HG03378 (cell line): ENCODE results near the gene GPALPP1.
"Not testable (repeated sequence)": the region's sequence is repeated elsewhere in the genome, so short reads cannot be mapped to it uniquely, and the experiment has no call there.

Experiments
- ATAC-seq: cut with Tn5 transposase; IDR thresholded peaks from one replicate; pipeline ENCODE4 v1.9.1; 2021; ENCODE audit warnings: mild to moderate bottlenecking, moderate library complexity; ENCODE audit not compliant: unreplicated experiment

The GPALPP1 gene

DNA sequence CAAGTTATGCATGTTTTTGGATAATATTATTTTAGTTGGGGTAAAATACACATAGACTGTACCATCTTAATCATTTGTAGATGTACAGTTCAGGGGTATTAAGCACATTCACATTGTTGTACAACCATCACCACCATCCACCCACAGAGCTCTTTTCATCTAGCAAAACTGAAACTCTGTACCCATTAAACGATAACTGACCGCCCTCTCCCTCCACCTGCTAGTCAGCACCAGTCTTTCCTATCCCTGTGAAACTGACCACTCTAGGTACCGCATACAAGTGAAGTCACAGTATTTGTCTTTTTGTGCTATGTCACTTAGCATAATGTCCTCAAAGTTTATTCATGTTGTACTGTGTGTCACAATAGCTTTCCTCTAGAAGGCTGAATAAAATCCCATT is 70.7 kb downstream of the GPALPP1 start:
- ATAC-seq: no peak

DNA sequence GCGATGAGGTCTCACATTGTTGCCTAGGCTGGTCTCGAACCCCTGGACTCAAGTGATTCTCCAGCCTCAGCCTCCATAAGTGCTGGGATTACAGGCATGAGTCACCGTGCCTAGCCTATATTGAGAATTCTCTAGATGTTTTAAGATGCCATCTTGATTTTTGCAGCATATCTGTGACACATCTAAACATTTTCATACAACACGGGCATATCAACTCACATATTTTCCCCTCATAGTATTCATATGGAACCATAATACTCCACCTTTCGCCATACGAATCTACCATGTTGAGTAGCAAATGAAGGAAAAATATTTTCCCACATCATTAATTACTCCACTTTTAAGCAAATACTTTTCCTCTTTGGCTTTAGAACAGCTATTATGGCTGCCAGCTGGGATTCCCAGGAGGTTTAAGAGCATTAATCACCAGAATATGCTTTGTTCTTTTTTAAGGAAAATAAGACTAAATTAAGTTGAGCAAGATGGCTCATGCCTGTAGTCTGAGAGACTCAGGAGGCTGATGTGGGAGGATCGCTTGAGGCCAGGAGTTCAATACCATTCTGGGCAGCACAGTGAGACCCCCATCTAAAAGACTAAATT is 74.0 kb downstream of the GPALPP1 start:
- ATAC-seq: no peak

DNA sequence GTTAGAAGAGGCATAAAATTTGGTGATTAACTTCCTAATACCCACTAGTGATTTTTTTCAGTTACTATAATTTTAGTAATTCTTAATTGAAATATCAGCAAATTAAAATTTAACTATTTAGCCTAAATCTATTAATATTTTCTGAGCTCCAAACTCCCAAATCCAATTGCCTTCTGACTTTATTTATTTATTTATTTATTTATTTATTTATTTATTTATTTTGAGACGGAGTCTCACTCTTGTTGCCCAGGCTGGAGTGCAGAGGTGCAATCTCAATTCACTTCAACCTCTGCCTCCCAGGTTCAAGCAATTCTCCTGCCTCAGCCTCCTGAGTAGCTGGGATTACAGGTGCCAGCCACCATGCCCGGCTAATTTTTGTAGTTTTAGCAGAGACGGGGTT is 74.6 kb downstream of the GPALPP1 start:
- not testable (repeated sequence) for ATAC-seq

DNA sequence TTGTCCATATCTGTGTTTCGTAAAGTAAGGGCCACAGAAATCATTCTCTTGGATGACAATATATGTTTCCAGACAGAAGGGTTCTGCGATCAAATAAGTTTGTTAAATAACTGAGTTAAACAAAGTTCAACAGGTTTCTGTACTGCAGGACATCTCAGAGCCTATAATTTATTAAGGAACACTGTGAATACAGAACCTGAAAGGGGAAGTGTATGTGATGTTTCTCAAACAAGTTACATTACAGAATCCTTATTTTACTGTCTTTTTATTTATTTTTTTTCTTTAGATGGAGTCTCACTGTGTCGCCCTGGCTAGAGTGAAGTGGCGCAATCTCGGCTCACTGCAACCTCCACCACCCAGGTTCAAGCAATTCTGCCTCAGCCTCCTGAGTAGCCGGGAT is 75.6 kb downstream of the GPALPP1 start:
- ATAC-seq: no peak

DNA sequence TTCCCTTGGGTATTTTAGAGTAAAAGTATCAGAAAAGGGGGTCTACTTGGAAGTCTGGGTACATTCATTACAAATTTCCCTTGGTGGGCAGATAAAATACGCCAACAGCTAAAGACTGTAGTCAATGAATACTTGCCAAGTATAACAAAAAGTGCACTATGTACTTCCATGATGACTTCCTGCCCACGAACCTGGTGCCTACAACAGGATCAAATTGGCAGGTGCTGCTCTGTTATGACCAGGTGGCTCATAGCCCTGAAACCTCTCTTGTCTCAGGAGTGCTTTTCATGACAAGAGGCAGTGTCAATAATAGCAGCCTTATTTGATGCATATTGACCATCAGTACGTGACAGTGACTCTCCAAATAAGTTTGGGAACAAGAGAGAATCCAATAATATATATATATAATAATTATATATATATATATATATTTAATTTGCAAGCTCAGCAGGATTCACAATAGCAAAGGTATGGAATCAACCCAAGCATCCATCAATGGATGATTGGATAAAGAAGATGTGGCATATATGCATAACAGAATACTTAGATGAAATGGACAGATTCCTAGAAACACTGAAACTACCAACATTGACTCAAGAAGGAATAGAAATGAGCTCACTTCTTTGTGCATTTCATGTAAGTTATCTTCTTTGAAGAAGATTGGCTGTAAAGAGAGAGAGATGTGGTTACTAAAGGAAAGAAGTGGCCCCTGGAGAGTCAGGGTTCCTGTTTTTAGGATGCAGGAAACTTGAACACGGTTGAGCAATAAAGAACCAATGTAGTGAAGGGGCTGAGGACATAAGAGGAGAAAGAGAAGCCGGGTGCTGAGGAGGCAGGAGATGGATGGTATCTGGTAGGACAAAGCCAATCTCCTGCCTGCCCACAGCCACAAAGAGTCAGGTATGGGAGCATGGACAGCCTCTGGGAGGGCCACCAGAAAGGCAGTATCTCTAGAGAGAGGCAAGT is 79.0 kb downstream of the GPALPP1 start:
- no peak for ATAC-seq

DNA sequence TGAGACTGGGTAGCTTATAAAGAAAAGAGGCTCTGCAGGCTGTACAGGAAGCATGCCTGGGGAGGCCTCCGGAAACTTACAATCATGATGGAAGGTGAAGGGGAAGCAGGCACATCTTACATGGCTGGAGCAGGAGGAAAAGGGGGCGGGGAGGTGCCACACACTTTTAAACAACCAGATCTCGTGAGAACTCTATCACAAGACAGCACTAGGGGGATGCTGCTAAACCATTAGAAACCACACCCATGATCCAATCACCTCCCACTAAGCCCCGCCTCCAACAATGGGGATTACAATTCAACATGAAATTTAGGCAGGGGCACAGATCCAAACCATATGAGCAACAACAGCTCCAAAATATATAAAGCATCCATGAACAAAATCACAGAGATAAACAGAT is 84.5 kb downstream of the GPALPP1 start:
- ATAC-seq: no peak

DNA sequence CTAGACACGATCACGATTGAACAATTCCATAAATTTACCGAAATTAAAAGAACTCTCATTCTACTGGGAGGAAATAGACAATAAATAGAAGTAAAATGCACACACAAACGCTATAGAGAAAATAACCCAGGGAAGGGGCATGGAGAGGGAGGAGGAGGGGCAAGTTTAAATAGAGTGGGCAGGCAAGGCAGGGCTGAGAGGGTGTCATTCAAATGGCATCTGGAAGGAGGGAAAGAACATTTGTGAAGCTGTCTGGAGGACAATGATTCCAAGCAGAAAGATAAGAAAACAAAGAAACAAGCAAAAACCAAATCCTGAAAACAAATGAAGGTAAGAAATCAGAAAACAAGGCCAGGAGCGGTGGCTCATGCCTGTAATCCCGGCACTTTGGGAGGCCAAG is 85.4 kb downstream of the GPALPP1 start:
- no peak for ATAC-seq

DNA sequence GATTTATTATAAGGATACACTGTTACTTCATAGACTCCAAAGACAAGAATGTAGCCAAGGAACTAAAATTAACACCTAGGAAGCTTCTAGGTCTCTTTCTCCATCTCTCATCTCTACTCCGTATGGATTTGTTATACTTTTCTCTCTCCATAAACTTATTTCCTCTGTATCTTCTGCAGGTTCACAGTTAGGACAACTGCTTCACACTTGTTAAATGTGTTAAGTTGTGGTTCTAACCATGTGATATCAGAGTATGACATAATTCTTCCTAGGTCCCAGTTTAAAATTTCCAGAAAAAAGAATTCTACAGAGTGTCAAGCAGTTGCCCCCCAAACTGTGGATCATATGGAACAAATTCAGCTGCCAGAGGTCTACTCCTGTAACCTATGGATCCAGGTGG is 88.7 kb downstream of the GPALPP1 start:
- no peak for ATAC-seq
